HG02610 (cell line): ENCODE data around the gene KIF1B.
A peak's percentile ranks its signal among the peaks of the same experiment; 100 is the strongest.
"Not testable (repeated sequence)": the region's sequence is repeated elsewhere in the genome, so short reads cannot be mapped to it uniquely, and the experiment has no call there.

Experiments
- ATAC-seq: cut with Tn5 transposase; IDR thresholded peaks from one replicate; pipeline ENCODE4 v1.9.1; 2021; ENCODE audit warnings: mild to moderate bottlenecking, moderate library complexity; ENCODE audit not compliant: unreplicated experiment

KIF1B gene

DNA sequence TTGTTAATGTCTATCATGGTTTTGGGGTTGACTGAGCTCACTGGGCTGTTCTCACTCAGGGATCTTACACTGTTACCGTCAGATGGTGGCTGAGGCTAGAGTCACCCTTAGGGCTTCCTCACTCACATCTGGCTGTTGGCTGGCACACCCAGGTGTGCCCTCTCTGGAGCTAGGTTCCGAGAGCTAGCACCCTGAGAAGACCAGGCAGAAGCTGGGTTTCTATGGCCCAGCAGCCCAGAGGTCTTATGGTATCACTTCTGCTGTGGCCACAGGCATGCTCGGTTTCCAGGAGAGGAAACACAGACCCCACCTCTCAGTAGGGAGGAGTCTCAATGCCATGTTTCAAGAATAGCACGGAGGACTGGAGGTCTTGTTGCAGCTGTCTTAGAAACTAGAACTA is 20.7 kb upstream of the KIF1B start:
- no peak for ATAC-seq

DNA sequence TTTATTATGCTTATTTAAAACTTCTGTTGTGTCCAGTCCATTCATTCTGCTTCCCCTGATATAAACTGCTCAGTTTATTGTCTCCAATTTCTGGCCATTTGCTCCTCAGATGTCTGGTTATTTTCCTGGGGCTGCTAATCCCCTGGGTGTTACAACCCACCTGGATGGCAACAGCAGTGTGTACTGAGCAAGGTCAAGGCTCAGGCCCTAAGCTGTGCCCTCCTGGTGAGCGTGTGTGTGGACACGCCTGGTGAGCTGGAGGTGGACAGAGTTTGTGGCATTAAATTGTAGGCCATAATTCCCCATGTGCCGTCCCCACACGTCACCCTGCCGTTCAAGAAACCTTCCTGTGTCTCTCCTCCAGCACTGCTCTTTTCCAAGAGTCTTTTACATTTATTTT is 18.1 kb upstream of the KIF1B start:
- ATAC-seq = no peak

DNA sequence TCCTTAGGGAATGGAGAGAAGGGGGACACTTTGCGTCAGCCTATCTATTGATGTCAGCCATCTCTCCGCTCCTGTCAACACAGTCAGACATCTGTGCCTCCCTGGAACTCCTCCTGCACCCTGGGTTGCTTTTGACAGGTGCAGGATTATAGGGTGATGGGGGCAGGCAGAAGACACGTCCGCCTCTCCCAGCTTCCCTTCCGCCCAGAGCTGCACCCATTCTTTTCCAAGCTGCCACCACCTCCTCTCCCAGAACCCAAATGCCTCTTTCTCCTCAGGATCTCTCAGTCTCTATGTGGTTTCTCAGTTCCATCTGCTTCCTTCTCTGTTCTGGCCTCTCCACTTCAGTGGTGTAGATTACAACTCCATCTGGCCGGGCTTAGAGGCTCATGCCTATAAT is 17.1 kb upstream of the KIF1B start:
- ATAC-seq = no peak

DNA sequence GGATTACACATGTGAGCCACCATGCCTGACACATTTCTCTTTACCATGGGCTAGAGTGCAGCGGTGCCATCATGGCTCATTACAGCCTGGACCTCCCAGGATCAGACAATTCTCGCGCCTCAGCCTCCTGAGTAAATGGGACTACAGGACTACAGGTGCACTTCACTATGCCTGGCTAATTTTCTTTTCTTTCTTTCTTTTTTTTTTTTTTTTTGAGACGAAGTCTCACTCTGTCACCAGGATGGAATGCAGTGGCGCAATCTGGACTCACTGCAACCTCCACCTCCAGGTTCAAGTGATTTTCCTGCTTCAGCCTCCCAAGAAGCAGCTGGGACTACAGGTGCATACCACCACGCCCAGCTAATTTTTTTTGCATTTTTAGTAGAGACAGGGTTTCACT is 14.8 kb upstream of the KIF1B start:
- ATAC-seq = no peak

DNA sequence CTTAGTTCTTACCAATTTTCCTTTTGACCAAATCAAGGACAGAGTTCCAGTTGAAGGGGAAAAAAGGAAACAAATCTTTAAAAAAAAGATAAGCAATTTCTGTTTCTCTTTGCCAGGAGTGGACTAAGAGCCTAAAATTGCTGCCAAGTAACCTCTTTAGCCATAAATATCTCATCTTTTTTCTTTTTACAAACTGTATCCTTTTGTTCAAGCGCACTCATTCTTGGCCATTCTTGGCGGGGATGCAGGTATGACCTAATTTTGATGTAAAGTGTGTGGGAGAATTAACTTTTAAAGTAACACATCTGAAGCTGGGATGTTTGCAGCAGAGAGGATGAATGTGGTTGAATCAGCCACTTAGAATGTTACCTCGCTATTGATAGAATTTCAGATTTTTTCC is 13.4 kb upstream of the KIF1B start:
- no peak for ATAC-seq

DNA sequence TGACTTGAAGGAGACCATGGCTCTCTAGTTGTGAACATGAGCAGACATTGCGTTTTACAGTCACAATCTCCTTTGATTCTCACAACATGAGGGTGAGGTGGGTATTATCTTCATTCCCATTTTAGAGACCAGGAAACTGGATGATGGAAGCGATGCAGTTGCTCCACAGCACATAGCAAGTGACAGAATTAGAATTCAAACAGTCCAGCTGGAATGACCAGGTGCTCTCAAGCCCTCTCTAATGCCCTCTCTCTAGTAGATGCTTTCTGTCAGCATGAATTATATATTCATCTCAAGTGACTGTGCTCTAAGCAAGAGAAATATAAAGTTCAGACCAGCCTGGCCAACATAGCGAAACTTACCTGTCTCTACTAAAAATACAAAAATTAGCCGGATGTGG is 9.8 kb upstream of the KIF1B start:
- no peak for ATAC-seq

DNA sequence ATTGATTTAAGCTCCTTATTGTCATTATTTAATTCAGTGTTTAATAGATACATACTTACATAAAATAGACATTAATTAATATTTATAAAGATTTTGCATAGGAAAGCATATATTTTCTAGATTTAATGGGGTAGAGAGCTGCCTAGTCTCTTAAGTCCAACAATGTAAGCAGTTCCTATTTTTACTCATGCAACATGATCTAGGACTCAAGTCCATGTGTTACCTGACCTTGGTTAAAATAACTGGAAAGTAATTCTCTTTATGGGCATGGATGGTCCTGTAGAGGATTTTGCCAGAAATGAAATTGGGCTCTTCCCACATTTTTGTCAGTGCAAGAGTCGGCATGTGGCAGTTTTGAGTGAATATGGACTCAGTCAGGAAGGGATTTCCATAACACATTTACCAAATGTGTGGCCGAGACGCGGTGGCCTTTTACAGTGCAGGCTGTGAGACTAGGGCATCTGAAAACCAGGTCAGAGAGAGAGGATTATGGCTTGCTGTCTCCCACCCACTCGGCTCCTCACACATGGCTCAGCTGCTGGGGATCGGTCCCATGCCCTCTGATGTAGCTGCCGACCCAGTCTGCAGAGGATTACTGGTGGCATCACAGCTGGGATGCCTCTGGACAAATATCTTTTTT is 6.2 kb upstream of the KIF1B start:
- ATAC-seq = no peak

DNA sequence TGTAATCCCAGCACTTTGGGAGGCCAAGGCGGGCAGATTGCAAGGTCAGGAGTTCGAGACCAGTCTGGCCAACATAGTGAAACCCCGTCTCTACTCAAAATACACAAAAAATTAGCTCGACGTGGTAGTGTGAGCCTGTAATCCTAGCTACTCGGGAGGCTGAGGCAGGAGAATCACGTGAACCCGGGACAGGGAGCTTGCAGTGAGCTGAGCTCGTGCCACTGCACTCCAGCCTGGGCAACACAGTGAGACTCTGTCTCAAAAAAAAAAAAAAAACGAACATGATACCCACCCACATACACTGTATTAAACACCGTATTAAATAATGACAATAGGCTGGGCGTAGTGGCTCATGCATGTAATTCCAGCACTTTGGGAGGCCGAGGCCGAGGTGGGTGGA is 5.2 kb upstream of the KIF1B start:
- not testable (repeated sequence) for ATAC-seq

DNA sequence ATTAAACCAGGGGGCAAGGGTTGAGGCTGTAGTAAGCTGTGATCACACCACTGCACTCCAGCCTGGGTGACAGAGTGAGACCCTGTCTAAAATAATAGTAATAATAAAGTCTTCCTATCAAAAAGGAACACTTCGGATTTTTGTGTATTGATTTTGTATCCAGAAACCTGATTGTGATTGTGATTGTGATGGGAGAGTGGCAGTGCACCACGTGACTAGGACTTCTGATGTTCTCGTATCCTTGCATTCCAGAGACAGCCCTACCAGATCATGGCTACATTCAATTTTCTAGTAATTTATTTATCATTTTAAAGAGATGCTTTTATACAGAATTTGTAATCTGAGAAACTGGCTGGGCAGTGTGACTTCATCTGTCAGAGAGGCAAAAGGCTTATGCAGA is 2.6 kb upstream of the KIF1B start:
- ATAC-seq = no peak

DNA sequence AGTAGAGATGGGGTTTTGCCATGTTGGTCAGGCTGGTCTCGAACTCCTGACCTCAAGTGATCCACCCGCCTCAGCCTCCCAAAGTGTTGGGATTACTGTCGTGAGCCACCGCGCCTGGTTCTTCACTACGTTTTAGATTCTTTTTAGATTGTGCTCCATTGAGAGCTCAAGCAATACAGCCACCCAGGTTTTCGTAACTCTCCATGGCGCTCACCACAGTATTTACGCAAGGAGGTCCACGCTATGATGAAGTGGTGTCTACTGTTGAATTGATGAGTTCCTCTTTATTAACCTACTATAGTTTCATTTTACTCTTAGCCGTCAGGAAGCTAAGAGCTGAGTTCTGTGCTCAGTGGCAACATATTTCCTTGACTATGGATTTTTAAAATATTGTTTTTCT is 1.8 kb upstream of the KIF1B start:
- no peak for ATAC-seq

DNA sequence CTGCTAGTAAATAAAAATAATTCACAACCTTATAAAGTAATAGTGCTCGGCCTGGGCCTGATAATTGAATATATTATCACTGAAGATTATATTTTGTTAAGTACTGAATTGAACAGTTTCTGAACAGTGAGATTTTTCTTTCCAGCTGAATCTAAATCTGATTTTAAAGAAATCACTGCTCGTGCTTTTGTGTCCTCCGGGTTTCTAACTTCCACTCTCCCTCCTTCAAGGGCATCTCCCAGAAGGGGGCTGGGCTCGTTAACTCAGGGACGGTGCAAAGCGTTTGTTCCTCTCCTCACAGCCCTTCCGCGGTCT is 823 bp upstream of the KIF1B start:
- ATAC-seq = no peak

DNA sequence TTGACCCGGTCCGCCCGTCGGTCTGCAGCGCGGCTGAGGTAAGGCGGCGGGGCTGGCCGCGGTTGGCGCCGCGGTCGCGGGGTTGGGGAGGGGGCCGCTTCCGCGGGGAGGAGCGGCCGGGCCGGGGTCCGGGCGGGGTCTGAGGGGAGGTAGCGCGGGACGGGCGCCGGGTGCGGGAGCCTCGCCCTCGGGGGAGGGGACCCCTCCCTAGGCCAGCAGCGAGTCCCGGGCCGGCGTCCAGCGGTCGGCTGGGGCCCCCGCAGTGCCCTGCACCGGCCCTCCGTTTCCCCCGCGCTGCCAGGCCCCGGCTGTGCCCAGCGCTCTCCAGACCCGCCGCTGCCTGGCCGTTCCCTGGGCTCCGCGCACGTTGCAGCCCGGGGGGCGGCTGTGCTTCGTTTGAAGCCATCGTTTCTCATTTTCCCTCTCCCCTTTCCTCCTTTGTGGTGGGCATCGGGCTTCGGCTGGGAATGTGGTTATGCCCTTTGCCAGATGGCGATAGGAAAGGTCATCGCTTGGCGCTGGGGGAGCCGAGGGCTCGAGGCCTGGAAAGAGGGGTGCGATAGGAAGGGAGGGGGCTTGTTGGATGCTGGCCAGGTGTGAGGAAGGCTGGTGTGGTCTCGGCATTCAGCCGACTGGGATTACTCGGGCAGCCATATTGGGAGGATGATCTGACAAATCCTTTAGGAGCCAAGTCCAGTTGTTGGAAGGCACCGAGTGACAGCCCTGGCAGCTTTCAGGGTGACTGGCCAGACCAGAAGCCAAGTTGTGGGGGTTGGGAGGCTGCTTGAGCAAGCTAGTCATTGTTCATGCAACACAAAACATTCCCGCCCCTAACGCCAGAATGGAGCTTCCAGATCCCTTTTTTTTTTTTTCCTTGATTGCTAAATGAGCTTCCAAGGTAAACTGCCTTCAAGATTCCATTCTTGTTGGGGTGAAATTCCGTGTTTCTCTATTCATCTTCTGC is 753 bp downstream of the KIF1B start:
- peak; percentile 4 for ATAC-seq

DNA sequence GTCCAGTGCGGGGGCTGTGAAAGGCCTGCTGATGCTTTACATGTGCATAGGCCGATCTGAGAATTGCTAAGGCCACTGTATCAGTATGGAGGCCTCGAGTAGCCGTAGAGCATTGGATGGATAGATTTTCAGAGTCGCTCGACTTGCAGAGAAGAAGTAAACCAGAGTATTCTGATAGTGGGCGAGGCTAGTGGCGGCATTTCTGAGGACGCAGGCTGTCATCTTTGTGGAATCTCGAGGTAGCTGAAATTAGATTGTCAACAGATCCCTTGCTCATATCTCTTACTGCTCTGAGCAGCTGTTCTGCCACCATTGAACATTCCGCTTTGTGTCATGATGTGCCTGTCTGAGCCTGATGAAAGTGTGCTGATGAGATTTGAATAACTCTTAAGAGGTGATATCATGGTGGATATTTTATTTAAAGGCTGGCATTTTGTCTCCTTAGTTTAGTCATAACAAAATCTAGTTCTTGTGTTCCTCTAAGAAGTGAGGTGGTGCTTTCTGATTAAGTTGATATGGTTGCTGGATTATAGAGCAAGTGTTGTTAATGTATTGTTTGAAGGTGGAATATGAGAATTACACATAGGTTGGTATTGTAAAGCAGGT is 1.5 kb downstream of the KIF1B start:
- ATAC-seq = no peak

DNA sequence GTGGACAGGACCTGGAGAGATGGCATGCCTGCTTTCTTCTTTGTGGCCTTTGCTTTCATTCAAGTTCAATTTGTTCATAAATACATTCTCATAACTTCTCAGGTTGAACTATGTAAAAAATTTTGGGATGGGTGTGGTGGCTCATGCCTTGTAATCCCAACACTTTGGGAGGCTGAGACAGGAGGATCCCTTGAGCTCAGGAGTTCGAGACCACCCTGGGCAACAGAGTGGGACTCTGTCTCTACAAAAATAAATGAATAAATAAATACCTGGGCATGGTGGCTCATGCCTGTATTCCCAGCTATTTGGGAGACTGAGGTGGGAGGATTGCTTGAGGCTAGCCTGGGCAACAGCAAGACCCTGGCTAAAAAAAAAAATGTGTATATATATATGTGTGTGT is 2.1 kb downstream of the KIF1B start:
- ATAC-seq = no peak

DNA sequence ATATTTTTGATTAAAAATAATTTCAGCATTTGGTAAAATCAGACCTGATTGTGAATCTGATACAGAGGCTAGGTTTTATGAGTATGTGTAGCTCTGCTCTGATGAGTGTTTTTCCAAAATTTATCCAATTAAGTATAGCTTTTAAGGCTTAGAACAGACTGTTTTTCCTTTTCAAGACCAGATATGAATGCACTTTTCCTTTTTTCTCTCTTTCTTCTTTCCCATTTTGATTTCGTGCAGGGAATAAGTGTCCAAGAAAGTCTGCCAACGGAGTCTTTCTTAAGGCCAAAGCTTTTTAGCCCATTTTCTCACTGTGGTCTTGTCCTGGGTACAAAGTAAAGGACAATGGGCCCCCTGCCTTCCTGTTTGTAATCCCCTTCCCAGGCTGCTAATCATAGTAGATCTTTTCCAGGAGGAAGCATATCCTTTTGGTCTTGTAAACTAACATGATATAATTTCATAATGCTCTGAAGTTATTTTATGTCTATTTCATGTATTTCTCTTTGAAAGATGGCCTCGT is 2.9 kb downstream of the KIF1B start:
- no peak for ATAC-seq

DNA sequence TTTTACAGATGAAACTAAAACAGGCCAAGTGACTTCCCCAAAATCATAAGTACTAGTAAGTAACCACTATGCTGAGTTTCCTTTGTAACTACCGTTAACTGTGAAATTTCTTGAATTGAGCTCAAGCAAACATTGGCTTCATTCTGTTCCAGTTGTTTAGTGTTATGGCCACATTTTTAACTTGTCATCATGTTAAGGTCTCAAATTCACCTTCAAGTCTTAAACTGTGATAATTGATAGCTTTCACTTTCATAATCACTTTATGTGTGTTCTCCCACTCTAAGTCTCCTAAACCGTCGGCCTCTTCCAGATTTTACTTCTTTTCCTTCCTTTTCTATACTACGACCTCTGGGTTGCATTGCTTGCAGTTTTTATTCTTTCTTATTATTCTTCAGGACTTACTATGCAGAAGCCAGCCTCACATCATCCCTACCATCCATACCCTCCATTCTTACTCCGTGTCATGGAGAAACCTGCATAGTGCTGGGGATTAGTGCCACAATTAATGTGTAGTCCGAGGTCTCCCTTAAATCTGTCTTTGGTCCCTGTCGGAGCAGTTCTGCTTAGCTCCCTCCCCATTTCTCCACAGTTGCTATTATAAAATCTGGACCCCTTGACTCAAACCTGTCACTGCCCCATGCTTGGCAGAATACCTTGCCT is 5.8 kb downstream of the KIF1B start:
- ATAC-seq = no peak

DNA sequence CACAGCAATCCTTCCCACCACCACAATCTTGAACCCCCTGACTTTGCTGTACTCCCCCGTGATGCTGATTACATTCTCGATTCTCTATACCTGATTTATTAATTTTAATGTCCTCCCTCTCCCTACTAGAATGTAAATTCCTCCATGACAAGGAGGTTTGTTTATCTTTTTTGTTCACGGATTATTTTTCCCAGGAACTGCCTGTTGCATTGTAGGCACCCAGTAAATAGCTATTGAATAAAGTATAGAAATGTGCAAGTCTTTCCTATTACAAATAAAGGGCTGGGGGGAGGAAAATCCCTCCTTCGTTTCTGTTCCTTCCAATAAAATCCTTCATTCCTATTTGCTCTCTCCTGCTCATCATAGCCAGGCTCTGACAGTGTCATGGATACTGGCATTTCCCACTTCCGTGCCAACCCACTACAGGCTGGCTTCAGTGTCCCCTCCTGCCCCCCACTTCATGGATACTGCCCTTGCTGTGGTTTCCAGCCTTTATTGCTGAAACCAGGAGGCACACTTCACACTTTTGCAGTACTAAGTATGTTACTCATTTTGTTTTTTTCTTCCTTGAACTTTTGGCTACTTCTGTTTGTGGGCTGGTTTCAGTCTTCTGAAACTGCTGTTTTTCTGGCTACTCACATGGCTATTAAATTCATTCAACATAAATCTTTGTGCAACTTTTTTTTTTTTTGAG is 7.5 kb downstream of the KIF1B start:
- ATAC-seq = no peak

DNA sequence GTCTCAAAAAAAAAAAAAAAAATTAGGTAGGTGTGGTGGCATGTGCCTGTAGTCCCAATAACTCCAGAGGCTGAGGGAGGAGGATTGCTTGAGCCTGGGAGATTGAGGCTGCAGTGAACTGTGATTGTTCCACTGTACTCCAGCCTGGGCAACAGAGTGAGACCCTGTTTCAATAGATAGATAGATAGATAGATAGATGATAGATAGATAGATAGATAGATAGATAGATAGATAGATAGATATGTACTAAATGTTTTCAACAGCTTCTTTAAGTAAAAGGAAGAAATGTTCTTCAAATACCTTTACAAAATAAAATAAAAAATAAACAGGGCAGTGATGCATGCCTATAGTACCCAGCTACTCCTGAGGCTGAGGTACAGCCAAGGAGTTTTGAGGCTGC is 9.8 kb downstream of the KIF1B start:
- no peak for ATAC-seq

DNA sequence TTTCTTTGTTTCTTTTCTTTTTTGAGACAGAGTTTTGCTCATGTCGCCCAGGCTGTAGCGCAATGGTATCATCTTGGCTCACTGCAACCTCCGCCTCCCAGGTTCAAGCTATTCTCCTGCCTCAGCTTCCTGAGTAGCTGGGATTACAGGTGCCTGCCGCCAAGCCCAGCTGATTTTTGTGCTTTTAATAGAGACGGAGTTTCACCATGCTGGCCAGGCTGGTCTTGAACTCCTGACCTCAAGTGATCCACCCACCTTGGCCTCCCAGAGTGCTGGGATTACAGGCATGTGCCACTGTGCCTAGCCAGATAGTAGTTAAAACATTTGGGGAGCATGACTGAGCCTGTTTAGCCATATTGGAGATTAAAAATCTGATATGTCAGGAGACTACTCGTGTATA is 10.3 kb downstream of the KIF1B start:
- ATAC-seq = not testable (repeated sequence)

DNA sequence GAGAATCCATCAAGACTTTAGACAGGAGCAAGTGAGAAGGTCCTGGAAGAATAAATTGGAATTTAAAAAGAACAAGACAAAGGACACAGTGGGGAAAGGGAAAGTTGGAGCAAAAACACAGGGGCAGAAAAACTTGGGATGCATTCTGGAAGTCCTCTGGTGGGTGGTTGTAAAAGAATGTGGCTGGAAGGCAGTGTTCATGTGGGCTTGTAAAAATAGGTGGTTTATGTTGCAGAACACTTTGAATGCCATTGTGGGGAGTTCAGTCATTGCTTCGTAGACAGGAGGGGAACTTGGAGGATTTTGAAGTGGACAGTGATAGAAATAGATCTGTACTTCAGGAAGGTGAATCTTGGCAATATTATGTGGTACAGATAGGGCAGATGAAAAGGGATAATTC is 15.2 kb downstream of the KIF1B start:
- no peak for ATAC-seq

DNA sequence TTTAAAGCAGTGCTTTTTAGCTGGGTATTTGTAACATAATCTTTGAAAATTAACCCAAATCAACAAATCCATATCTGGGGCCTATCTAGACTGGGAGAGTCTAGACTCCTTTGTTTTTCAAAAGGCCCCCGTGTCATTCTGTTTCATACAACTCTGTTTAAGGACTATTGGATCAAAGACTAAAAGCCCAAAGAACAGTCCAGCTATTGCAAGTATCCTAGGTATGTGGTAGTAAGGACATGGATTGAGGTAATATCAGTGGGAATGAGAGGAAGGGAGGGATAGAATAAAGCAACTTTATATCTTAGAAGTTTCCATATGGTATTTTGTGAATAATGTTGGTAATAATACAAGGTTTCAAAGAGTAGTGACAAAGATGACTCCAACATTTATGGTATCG is 18.2 kb downstream of the KIF1B start:
- no peak for ATAC-seq
